HG03558 (cell line): Measurements from ENCODE around the gene CMTM3.
A peak's percentile ranks its signal among the peaks of the same experiment; 100 is the strongest.
"Not testable (repeated sequence)": the region's sequence is repeated elsewhere in the genome, so short reads cannot be mapped to it uniquely, and the experiment has no call there.

Experiments used
- ATAC-seq: cut with Tn5 transposase; IDR thresholded peaks from one replicate; pipeline ENCODE4 v1.9.1; 2021; ENCODE audit warnings: moderate number of reproducible peaks; ENCODE audit not compliant: unreplicated experiment; ENCODE audit errors: extremely low read depth

The CMTM3 gene

GRCh38 chr16:66605979-66606751 is 1.7 kb downstream of the CMTM3 start:
- peak; percentile 34 for ATAC-seq

- peak; percentile 46 for ATAC-seq
Measured at GRCh38 chr16:66608241-66609138, 4.0 kb downstream of the CMTM3 start.

- ATAC-seq, result no peak
Measured at GRCh38 chr16:66609139-66609510, 4.6 kb downstream of the CMTM3 start.

- no peak for ATAC-seq
Measured at GRCh38 chr16:66610111-66610820, 5.8 kb downstream of the CMTM3 start.

- not testable (repeated sequence) for ATAC-seq
Measured at GRCh38 chr16:66611911-66612310, 7.4 kb downstream of the CMTM3 start.

- ATAC-seq, result no peak
Measured at GRCh38 chr16:66612422-66612821, 7.9 kb downstream of the CMTM3 start.

- ATAC-seq, result no peak
Measured at GRCh38 chr16:66614161-66614802, 9.8 kb downstream of the CMTM3 start.

- no peak for ATAC-seq
Measured at GRCh38 chr16:66616169-66616568, 11.7 kb downstream of the CMTM3 start.

- ATAC-seq, result no peak
Measured at GRCh38 chr16:66616592-66616991, 12.1 kb downstream of the CMTM3 start.

GRCh38 chr16:66617010-66617434 is 12.5 kb downstream of the CMTM3 start:
- ATAC-seq, result no peak

GRCh38 chr16:66617728-66618127 is 13.2 kb downstream of the CMTM3 start:
- no peak for ATAC-seq

GRCh38 chr16:66618588-66619375 is 14.3 kb downstream of the CMTM3 start:
- ATAC-seq, result no peak

- no peak for ATAC-seq
Measured at GRCh38 chr16:66619534-66620428, 15.3 kb downstream of the CMTM3 start.

GRCh38 chr16:66620429-66620795 is 15.9 kb downstream of the CMTM3 start:
- ATAC-seq, result no peak

GRCh38 chr16:66621973-66622372 is 17.5 kb downstream of the CMTM3 start:
- ATAC-seq, result no peak

- ATAC-seq, result no peak
Measured at GRCh38 chr16:66622863-66623262, 18.4 kb downstream of the CMTM3 start.

GRCh38 chr16:66623755-66624154 is 19.3 kb downstream of the CMTM3 start:
- ATAC-seq, result no peak

GRCh38 chr16:66627611-66628378 is 23.3 kb downstream of the CMTM3 start:
- ATAC-seq, result not testable (repeated sequence)
